K562 (cell line): ENCODE results near the gene GIPR. TPM values are rescaled to one million over a fixed set of nuclear protein-coding genes. Genes with fewer than 3 reads are reported as not detected.

Experiments
- ARNT ChIP-seq, 2 experiments: fragments of 450-650 bp; IDR thresholded peaks; 2 replicates each; pipeline ENCODE4 v1.6.1; 2016; ENCODE audit warnings: mild to moderate bottlenecking in 1 of 2
- ATF1 ChIP-seq, 2 experiments: fragments of 450-650 bp in 1 of 2; IDR thresholded peaks; 2 replicates each; pipeline ENCODE4 v1.6.1; 2016; ENCODE audit warnings: missing compliant biosample characterization in 1 of 2, missing genetic modification characterization in 1 of 2
- C11orf30 ChIP-seq: fragments of 450-650 bp; IDR thresholded peaks from 2 replicates; pipeline ENCODE4 v1.6.1; 2016; ENCODE audit warnings: low read depth, mild to moderate bottlenecking
- CBFB ChIP-seq: sonication (generic); formaldehyde crosslinking; IDR thresholded peaks from 2 replicates; pipeline ENCODE4 v1.4.0; 2020; ENCODE audit warnings: mild to moderate bottlenecking, missing genetic modification reagents
- CEBPB ChIP-seq: fragments of 450-650 bp; IDR thresholded peaks from 2 replicates; pipeline ENCODE4 v1.6.1; 2016; ENCODE audit warnings: missing genetic modification characterization, missing compliant biosample characterization
- DACH1 ChIP-seq: fragments of 450-650 bp; IDR thresholded peaks from 2 replicates; pipeline ENCODE4 v1.6.1; 2018; ENCODE audit not compliant: partially characterized antibody
- EGR1 ChIP-seq: fragments of 450-650 bp; conservative IDR thresholded peaks from 2 replicates; pipeline ENCODE4 v1.6.1; 2017; ENCODE audit warnings: mild to moderate bottlenecking
- FOSL1 ChIP-seq: fragments of 200-800 bp; sonication (Bioruptor generic); conservative IDR thresholded peaks from 2 replicates; pipeline ENCODE4 v1.6.1; 2016; ENCODE audit warnings: missing genetic modification characterization, missing compliant biosample characterization
- NR2C1 ChIP-seq, 2 experiments: fragments of 450-650 bp; IDR thresholded peaks; 2 replicates each; pipeline ENCODE4 v1.6.1; 2017; ENCODE audit warnings: mild to moderate bottlenecking in 2 of 2, antibody characterized with exemption in 1 of 2, inconsistent platforms in 1 of 2, missing compliant biosample characterization in 1 of 2, missing genetic modification characterization in 1 of 2
- NUFIP1 ChIP-seq: fragments of 450-650 bp; IDR thresholded peaks from 2 replicates; pipeline ENCODE4 v1.6.1; 2018; ENCODE audit not compliant: partially characterized antibody
- POLR2G ChIP-seq: fragments of 200-400 bp; formaldehyde crosslinking; IDR thresholded peaks from 2 replicates; pipeline ENCODE4 v1.6.1; 2017; ENCODE audit warnings: low read depth, mild to moderate bottlenecking, antibody characterized with exemption, low read length, moderate library complexity
- RB1 ChIP-seq: fragments of 450-650 bp; IDR thresholded peaks from 2 replicates; pipeline ENCODE4 v1.6.1; 2017; ENCODE audit warnings: low read depth, mild to moderate bottlenecking
- RCOR1 ChIP-seq, 2 experiments: IDR thresholded peaks; 2 replicates each; pipeline ENCODE4 v1.6.1; 2012; ENCODE audit warnings: low read depth in 2 of 2, low read length in 2 of 2, borderline replicate concordance in 1 of 2, improper control_type of control experiment in 1 of 2
- RFX7 ChIP-seq: fragments of 250-450 bp; sonication (Bioruptor Pico); IDR thresholded peaks from 2 replicates; pipeline ENCODE4 v1.5.1; 2021; ENCODE audit warnings: mild to moderate bottlenecking
- SAP30 ChIP-seq: fragments of 200-600 bp; sonication (generic); IDR thresholded peaks from 2 replicates; pipeline ENCODE4 v1.6.1; 2012; ENCODE audit warnings: borderline replicate concordance, low read depth, mild to moderate bottlenecking, moderate library complexity, low read length, control low read depth, inconsistent platforms; ENCODE audit not compliant: insufficient read depth, poor library complexity, severe bottlenecking
- TAF15 ChIP-seq: fragments of 200-400 bp; formaldehyde crosslinking; IDR thresholded peaks from 2 replicates; pipeline ENCODE4 v1.6.1; 2017; ENCODE audit warnings: mild to moderate bottlenecking, low read depth, low read length, moderate library complexity
- YY1 ChIP-seq, 3 experiments: IDR thresholded peaks; 2 replicates each; pipeline ENCODE4 v1.6.1; 2011; ENCODE audit warnings: low read length in 2 of 3, mild to moderate bottlenecking in 2 of 3, moderate library complexity in 2 of 3, borderline replicate concordance in 1 of 3, control low read depth in 1 of 3, low read depth in 1 of 3; ENCODE audit not compliant: insufficient read depth in 3 of 3, insufficient replicate concordance in 2 of 3, control insufficient read depth in 1 of 3, insufficient read length in 1 of 3; ENCODE audit errors: extremely low read depth in 1 of 3
- ZBTB2 ChIP-seq: fragments of 450-650 bp; IDR thresholded peaks from 2 replicates; pipeline ENCODE4 v1.6.1; 2016; ENCODE audit warnings: antibody characterized with exemption
- ZBTB7A ChIP-seq: IDR thresholded peaks from 2 replicates; pipeline ENCODE4 v1.6.1; 2011; ENCODE audit warnings: low read depth, mild to moderate bottlenecking, low read length, moderate library complexity, borderline replicate concordance; ENCODE audit not compliant: control insufficient read depth
- ZNF239 ChIP-seq: fragments of 250-450 bp; sonication (Bioruptor Pico); IDR thresholded peaks from 2 replicates; pipeline ENCODE4 v1.4.0; 2020; ENCODE audit warnings: mild to moderate bottlenecking
- ZNF324 ChIP-seq: fragments of 250-450 bp; sonication (Bioruptor Pico); IDR thresholded peaks from 2 replicates; pipeline ENCODE4 v1.4.0; 2020; ENCODE audit warnings: mild to moderate bottlenecking
- ZNF436 ChIP-seq: fragments of 250-450, 450-650 bp; sonication (Bioruptor Pico); formaldehyde crosslinking; IDR thresholded peaks from 2 replicates; pipeline ENCODE4 v1.7.0; 2020; ENCODE audit warnings: mild to moderate bottlenecking
- ZNF586 ChIP-seq: fragments of 450-650 bp; formaldehyde crosslinking; conservative IDR thresholded peaks from 2 replicates; pipeline ENCODE4 v1.4.0; 2020; ENCODE audit warnings: mild to moderate bottlenecking, moderate library complexity
- polyA plus RNA-seq, 8 experiments: library from polyadenylated mRNA; depleted of rRNA in 4 of 8; stranded (reverse) in 5 of 8; unstranded in 3 of 8; fragments of >200 nt; fragmentation: Nextera tagmentation in 2 of 8; fragmentation: Illumina TruSeq in 1 of 8; extraction: Ambion mirVana in 2 of 8; extraction: Trizol in 1 of 8; gene quantifications; 2 replicates each; pipeline versions ENCODE4 v1.2.1 to v1.2.3, GENCODE V29; 2011 to 2014; ENCODE audit warnings: inconsistent platforms in 1 of 8, missing spikeins in 1 of 8
- total RNA-seq, 7 experiments: library from RNA; depleted of rRNA in 6 of 7; stranded (reverse); fragments of >200 nt in 6 of 7; fragmentation: Illumina TruSeq in 2 of 7; extraction: Trizol in 2 of 7; gene quantifications; 2 replicates each; pipeline versions ENCODE4 v1.2.1 to v1.2.3, GENCODE V29; 2011 to 2021; ENCODE audit warnings: low replicate concordance in 1 of 7
- TF ChIP-seq, protein P1 (sequence below): conservative IDR thresholded peaks from 2 replicates; pipeline ENCODE4 v1.6.1; 2011; ENCODE audit warnings: low read depth, mild to moderate bottlenecking, low read length; ENCODE audit not compliant: control insufficient read depth
- TF ChIP-seq, protein P2 (sequence below): sonication (generic); formaldehyde crosslinking; IDR thresholded peaks from 2 replicates; pipeline ENCODE4 v1.8.0; 2022; ENCODE audit warnings: mild to moderate bottlenecking, missing genetic modification reagents

The GIPR gene
- total and polyA plus RNA-seq, 9 of the 15 experiments (the other 6 are each of a cell fraction or from before 2014, with no cell fraction given): 2.2 to 26.8 (median 12.7) TPM

DNA sequence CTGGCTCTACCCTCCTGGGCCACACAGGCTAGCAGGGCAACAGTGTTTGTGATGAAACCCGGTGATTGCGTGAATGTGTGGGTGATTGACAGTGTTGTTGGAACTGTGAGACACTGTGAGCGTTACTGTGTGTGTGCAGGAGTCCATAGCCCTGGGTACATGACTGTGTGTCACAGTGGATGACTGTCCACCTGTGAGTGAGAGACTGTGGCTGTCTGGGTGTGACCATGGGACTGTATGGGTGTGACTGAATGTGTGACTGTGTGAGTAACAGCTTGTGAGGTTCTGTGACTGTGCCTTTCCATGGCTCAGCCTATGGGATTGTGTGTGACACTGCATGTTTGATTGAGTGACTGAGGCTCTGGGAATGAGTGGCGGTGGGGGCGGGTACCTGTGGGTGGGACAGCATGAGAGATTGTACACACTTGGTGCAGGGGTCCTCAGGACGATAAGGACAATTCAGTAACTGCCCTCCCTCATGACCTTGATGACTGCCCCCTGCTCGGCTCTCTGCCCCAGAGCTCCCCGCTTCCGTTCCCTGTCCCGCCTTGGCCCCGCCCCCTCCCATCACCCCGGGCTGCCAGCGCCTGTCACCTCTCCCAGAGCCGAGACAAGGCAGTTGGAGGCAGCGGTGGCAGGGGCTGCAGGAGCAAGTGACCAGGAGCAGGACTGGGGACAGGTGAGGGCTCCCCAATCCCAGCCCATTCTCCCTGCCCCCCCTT lies at the start of gene GIPR (continued):
- peak in 1 of 3 experiments; percentile 30 for TF ChIP-seq YY1 (IDR thresholded peaks at IDR 0.05; ENCODE audit: borderline replicate concordance in 1 of 3, control insufficient read depth in 1 of 3, extremely low read depth in 1 of 3, insufficient read depth in 3 of 3, insufficient read length in 1 of 3, insufficient replicate concordance in 2 of 3, low read depth in 1 of 3, low read length in 2 of 3)
- no peak for TF ChIP-seq CBFB
- 0 out of 4 replicates have a peak, but pooled peaks of 1 of the 2 experiments have one; percentile 43 for TF ChIP-seq ARNT (IDR thresholded peaks at IDR 0.05)
- TF ChIP-seq ZNF436 (CRISPR knock-in tag): no peak
- TF ChIP-seq TAF15: no peak
- TF ChIP-seq CEBPB: peak; percentile 72
- no peak for TF ChIP-seq RFX7 (CRISPR knock-in tag)
- peak; percentile 81; the same call in 1 of the 2 replicates for TF ChIP-seq ZBTB7A
- TF ChIP-seq, protein P1, sequence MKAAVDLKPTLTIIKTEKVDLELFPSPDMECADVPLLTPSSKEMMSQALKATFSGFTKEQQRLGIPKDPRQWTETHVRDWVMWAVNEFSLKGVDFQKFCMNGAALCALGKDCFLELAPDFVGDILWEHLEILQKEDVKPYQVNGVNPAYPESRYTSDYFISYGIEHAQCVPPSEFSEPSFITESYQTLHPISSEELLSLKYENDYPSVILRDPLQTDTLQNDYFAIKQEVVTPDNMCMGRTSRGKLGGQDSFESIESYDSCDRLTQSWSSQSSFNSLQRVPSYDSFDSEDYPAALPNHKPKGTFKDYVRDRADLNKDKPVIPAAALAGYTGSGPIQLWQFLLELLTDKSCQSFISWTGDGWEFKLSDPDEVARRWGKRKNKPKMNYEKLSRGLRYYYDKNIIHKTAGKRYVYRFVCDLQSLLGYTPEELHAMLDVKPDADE: 0 out of 2 replicates have a peak, but pooled peaks have one; percentile 14
- peak; percentile 68 for TF ChIP-seq C11orf30
- peak; percentile 68 for TF ChIP-seq EGR1
- no peak for TF ChIP-seq NR2C1 (IDR thresholded peaks at IDR 0.05)
- TF ChIP-seq NR2C1 (tag; IDR thresholded peaks at IDR 0.05): no peak
- peak; percentile 65 for TF ChIP-seq DACH1
- TF ChIP-seq, protein P2, sequence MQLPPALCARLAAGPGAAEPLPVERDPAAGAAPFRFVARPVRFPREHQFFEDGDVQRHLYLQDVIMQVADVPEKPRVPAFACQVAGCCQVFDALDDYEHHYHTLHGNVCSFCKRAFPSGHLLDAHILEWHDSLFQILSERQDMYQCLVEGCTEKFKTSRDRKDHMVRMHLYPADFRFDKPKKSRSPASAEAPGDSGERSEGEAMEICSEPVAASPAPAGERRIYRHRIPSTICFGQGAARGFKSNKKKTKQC (CRISPR knock-in tag): no peak
- TF ChIP-seq FOSL1 (tag): peak; percentile 42; the same call in 1 of the 2 replicates
- no peak for TF ChIP-seq ZNF239
- TF ChIP-seq NUFIP1: no peak
- no peak for TF ChIP-seq ZNF586 (CRISPR knock-in tag)
- TF ChIP-seq POLR2G: peak; percentile 84
- TF ChIP-seq ZNF324 (CRISPR knock-in tag): no peak
- TF ChIP-seq ZBTB2: 0 out of 2 replicates have a peak, but pooled peaks have one; percentile 20
- peak; percentile 63 for TF ChIP-seq SAP30
- TF ChIP-seq ATF1 (CRISPR knock-in tag; IDR thresholded peaks at IDR 0.05): no peak
- TF ChIP-seq ATF1 (tag; IDR thresholded peaks at IDR 0.05): peak; percentile 52
- TF ChIP-seq RCOR1 (IDR thresholded peaks at IDR 0.05; ENCODE audit: borderline replicate concordance in 1 of 2, low read depth in 2 of 2, low read length in 2 of 2): 0 out of 4 replicates have a peak, but pooled peaks of 1 of the 2 experiments have one; percentile 18
- peak; percentile 28; the same call in 1 of the 2 replicates for TF ChIP-seq RB1
